Activated CD8-positive, alpha-beta memory T cell treated with anti-CD3 and anti-CD28 coated beads for 4 hours (primary cell): Measurements from ENCODE around the gene ANTXRL.
"Not testable (repeated sequence)": the region's sequence is repeated elsewhere in the genome, so short reads cannot be mapped to it uniquely, and the experiment has no call there.

ENCODE experiments used
- DNase-seq, 2 donors: peaks; one replicate each; pipeline ENCODE4 v3.0.0-alpha.2; 2020; ENCODE audit warnings: low read depth in 2 of 2

The ANTXRL gene

DNA sequence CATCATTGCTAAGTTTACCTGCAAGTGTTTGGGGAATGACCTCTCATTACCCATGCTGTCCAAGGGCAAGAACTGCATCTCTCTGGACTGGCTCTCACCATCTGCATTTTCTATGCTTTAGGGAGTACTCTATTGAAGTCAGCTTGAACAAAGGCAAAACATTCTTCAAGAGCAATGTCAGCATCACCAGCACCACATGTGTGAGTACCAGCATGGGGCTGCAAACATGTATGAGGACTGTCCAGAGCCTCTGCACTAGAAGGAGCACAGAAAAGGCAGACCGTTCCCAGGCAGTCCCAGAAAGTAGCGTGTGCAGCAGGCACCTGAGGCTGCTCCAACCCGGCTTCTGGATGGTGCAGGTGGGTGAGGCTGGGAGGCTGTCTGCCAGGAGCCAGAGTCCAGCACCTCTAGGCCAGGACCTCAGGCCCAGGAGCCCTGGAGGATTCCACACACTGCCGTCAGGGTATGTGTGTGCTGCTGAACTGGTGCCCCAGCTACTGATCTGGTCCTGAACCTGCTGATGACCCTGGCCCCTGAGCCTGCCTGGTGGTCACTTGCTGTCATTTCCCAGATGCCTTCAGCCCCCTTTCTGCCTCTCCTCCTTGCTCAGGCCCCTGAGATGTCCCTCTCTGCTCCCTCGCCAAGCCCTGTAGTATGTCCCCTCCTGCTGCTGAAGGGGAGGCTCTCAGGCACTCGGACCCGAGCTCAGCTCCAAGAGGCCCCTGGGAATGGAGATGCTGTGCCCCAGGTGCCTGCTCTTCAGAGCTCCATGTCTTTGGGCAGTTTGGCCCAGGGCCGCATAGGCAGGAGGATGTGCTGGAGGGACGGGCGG lies 20.7 kb downstream of the ANTXRL start:
- no peak for DNase-seq

DNA sequence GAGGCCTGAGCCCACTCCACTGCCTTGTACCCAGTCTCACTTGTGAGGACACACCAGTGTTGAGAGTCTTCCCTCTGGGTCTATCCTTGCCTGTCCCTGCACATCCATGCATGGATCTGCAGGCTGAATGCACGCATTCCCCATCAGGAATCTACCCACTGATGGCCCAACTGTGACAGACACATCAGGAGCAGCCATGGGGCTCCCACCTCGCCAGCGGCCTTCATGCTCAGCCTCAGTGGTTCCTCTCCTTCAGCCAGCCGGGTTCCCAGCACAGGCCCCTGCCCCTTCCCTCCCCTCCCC lies 21.3 kb downstream of the ANTXRL start:
- no peak for DNase-seq

DNA sequence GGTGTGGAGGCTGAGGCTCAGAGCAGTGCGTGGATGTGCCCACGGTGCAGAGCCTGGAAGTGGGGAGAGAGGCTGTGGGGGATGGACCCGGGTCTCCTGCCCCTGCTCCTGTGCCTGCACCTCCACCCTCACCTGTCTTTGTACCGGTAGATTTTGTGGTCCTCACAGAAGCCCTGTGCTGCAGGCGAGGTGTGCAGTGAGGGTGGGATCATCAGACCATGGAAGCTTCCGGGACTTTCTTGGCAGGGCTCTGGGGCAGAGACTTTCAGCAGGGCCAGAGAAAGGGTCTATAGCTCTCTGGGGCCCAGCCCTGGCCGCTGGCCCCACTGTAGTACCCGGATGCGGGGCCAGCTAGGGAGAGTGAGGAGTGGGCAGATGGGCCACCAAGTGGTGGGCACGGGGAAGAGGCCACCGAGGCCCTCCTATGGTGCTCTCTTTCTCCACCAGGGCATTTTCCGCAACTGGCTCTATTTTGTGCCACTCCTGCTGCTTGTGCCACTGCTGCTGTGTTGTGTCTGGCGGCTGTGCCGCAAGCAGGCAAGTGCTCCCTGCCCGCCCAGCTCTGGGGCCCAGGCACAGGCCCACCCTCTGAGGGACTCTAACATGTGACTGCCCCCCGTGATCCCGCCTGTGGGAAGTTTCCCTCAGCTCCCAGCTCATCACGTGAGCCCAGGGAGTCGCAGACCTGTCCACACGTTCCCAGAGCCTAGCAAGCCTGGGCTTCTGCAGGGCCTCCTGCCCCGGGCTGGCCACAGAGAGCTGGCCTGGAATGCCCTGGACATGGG lies 22.1 kb downstream of the ANTXRL start:
- DNase-seq, result no peak

DNA sequence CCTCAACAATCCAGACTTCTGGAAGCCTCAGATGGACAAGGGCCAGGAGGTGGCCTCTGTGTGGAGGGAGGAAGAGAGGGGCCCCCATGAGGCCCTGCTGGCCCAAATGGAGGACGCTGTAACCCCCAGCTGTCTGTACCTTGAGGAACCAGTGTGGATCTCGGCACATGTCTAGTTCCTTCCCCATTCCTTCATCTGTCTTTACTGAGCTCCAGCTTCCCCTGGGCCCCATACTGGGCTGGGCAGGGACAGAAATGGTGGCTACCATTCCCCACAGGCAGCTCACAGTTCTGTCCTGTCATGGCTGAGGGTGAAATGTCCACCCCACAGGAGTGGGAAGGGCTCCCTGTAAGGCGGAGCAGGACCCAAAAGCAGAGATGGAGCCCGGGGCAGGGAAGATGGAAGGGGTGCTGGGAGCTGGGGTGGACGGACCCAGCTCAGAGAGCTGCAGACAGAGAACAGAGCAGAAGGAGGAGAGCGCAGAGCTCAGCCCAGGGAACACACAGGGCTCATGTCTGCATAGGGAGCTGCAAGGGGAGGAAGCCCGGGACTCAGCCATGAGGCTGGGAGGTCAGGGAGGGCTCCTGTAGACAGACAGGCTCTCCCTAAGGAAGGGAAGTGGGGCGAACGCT lies 22.8 kb downstream of the ANTXRL start:
- no peak for DNase-seq

DNA sequence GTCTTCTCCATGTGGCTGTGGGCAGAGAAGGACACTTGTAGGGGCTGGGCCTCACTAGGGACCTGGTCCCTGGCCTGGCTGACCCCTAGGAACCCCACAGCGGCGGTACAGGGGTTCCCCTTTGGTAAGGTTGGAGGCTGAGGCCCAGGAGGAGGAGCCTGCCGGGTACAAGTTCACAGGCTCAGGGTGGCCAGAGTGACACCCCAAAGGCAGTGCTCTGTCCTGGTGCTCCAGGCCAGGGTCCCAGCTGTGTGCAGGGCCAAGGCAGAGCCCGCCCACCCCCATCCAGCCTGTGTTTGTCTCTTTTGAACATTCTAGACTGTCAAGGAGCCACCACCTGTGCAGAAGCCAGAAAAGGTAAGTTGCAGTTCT lies 23.3 kb downstream of the ANTXRL start:
- DNase-seq, result no peak

DNA sequence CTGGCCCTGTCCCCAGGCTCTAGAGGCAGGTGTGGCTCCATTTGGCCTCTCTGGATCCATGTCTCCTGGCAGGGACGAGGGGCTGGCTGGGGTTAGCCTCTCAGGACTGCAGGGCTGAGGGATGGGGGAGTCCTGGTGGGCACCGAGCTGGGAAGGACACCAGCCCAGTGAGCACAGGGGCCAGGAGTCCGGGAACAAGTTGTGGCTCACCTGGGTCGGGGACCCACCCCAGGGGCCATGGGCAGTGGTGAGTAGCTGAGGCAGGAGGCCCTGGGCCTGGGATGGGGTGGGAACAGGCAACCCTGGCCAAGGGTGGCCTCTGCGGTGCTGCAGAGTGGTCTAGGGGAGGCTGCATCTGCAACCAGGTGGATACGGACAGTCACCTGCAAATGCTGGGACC lies 24.1 kb downstream of the ANTXRL start:
- no peak for DNase-seq

DNA sequence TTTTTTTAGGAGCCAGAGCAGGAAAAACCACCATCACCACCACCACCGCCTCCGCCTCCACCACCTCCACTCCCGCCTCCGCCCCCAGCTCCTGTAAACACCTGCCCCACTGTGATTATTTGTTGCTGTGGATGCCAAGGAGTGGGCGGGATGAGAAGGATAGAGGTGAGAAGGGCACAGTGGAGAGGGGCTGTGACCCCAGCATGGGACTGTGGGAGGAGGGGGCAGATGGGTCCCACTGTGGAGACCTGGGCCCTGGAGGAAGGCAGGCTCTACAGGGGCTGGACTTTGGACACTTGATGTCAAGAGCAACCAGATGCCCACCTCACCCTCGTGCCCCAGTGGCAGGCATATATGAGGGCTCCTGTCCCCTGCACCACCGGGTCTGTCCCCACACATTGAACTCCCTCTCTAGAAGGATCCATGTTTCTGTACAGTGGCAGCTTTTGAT lies 24.7 kb downstream of the ANTXRL start:
- no peak for DNase-seq

DNA sequence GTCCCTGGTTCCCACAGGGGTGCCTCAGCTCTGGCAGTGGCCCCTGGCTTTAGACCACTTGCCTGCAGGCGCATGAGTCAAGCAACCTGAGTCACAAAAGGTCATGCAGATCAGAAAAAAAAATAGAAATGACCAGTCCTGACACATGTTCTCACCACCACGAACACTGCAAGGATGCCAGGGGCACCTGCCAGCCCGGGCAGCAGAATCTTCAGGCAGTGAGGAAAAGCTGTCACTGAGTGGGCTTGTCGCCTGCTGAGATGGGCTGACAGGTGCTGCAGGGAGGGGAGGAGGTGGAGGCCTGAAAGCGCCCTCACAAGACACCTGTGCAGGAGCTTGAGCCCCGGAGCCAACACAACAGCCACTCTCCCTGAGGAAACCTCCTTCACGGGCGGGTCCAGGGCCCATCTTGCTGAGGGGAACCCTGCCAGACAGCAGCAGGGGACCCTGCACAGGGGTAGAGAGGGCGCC lies 25.2 kb downstream of the ANTXRL start:
- not testable (repeated sequence) for DNase-seq

DNA sequence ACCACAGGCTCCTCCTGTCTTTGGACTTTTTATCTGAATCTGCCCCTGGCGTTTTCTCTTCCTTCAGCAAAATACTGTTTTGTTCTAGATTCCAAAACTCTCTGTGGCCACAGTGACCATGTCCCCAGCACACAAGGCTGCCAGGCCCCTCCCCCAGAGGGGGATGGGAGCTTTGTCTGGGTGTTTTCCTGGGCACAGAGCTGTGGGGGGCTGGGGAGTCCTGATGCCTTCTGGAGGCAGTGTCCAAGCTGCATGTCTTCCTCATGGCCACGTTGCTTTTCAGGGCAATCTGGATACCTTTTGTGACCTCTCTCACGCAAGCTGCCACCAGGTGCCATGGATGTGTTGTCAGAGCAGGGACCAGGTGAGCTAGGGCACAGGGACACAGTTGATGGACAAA lies 26.2 kb downstream of the ANTXRL start:
- no peak for DNase-seq

DNA sequence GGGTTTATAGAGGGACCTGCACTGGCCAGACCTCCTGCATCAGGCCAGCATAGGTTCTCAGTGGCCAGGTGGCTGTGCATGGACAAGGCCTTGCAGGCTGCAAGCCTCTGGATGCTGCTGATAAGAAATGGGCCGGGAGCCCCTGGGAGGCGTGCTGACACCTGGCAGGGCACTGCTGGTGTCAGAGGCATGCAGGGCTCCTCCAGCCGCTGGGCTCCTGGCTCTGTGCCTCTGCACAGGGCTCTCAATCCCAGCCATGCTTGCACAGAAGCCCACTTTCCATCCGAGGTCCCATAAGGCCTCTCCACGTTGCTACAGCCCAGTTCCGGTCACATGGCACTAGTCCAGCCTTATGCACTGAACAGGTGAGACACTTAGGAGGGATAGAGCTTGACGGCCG lies 27.3 kb downstream of the ANTXRL start:
- no peak for DNase-seq

DNA sequence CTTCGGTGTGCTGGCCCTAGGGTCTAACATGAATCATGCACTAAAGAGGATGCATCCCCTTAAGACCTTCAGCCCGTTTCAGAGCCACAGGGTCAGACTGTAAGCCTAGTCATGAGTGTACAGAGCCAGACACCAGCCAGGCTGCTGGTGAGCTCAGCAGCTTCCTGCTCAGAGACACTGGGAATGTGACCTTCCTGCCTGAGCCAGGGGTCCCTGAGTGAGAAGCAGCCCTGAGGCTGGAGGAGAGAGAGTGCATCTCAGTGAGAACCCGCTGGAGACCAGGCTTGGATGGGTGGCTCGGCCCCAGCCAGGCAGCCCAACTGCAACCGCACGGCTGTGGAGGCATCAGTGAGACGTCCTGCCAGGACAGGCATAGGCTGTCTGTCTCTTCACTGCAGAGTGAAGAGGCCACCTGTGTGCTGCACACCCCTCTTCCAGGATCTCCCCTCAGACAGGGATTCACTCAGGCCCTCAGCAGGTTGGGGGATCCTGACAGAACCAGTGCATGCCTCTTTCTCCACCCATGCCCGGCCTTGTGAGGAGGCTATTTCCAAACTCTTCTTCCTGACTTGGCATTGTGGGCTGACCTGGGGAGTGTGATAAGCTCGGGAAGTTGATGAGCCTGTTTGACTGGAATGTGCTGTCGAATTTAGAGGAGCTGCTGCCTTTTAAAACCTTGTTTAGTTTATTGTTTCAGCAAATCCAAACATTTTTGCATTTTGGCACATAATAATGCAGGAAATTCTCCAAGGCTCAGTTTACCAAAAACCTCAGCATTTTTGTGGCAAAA lies 28.5 kb downstream of the ANTXRL start:
- not testable (repeated sequence) for DNase-seq

DNA sequence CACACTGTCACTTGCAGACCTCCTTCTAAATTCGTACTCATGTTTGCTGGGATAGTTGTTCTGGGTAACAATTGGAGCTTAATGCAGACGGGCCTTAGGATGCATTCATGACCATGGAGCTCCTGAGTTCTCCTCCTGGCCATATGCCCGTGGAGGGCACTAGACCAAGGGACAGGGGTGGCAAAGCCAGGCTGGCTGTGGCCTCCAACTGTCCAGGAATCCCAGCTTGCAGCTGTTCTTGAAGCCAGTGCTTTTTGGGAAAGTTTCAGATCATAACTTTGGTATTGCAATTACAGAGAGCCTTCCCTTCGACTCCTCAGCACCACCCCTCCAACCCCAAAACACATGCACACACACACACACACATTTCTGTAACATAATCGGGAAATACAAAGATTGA lies 30.6 kb downstream of the ANTXRL start:
- DNase-seq, result no peak

DNA sequence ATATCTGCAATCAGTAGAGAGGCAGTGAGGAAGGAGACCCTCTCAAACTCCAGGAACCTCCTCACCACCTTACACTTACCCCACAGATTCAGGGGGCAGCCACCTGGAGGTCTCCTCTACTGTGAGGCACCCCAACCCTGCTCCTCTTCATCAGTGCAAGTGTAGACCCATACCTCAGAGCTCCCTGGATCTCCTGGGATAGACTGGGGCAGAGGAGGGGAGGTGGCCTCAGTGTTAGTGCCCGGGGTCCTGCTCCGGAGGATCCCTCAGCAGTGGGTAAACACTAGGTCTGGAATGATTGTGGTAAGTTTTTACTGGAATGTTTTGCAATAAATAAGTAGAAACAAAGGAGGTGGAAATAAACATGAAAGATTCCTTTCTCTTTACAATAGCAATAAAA lies 31.1 kb downstream of the ANTXRL start:
- DNase-seq, result no peak

DNA sequence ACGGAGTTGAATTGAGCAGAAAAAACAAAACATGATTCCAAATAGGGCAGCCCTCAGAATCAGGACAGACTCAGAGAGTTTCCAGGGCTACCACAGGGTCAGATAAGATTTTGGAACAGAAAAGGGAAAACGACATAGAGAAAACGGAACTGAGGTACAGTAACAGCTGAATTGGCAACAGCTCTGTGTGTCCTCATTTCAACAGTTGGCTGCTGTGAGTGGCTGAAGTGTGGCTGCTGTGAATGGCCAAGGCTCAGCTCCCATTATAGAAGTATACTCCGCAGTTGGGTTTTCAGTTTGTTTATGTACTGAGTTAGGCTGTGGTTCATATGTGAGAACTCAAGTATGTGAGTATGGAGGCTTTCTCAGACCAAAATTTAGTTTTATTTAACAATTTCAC lies 32.0 kb downstream of the ANTXRL start:
- no peak for DNase-seq

DNA sequence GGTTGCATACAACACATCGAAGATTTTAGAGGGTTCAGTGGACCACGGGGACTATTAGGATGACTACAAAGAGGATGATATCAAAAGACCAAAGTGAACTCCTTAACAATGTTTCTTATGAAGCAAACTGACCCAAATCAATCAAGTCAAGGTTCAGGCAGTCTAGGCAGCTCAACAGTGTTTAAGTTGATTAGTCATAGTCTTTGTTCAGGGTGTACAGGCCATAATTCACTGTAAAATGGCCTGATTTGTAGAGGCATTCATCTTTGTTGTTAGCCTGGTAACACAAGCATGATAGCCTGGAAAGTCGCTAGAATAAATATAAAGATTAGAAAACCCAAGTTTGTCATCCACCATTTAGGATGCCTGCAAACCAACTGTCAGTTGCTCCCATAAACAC lies 32.6 kb downstream of the ANTXRL start:
- DNase-seq, result no peak

DNA sequence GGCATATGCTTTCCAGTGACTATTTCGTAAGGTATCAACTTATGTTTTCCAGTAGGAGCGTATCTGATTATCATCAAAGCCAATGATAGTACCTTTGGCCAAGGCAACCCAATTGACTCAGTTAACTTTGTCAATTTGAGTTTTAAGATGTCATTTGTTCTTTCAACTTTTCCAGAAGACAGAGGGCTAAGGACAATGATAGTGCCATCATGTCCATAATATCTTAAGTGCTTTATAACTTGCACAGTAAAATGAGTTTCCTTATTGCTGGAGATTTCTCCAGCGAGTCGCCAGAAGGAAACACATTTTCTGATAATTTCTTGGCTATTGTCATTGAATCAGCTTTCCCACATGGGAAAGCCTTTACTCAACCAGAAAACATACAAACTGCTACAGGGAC lies 35.0 kb downstream of the ANTXRL start:
- no peak for DNase-seq

DNA sequence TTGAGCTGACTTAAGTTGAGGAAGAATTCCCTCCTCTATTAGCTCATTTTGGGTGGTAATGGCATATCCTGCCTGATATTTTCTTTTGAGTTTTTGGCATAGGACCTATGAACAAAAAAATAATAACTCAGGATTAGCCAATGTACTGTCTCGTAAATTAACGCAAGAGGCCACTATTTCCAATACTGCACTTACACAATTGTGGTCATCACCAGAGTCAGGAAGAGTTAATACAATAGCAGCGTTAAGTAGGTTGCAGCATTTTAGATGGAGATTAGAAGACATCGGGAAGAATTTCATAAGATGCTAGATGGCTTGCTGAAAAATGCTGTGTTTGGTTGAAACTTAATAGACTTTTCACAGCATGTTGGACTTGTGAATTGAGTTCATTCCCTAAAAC lies 36.4 kb downstream of the ANTXRL start:
- DNase-seq, result no peak

DNA sequence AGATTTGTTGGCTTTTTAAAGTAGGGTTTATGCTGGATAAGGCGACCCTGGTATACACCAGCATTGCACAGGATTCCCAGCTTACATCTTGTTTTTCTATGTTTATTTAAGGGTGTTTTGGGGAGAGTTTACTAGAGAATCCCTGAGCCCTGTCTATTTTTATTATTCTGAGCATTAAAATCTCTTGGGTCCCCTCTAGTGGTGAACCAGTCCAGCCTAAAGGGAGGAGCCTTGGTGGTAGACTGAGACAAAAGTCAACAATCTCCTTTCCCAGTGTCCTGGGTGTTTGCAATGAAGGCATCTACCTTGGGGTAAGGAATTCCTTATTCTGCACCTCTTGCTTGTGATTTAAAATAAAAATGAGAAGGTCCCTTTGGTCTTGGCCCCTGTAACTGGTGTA lies 38.2 kb downstream of the ANTXRL start:
- DNase-seq, result no peak

DNA sequence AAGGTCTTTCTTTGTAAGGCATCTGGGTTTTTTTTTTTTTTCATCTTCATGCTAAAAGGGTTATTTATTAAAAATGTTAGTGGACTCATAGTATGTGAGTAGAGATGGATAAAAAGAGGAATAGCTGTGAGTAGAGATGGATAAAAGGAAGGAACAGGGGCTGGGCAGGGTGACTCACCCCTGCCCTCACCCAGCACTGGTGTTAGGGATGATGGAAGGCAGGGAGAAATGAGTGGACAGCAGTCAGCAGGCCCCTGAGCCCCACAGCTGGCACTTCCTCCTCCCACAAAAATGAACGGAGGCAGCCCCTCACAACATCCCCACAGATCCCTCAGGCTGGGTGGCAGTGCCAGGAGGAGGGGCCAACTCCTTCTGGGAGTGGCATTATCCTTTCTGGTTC lies 39.3 kb downstream of the ANTXRL start:
- no peak for DNase-seq

DNA sequence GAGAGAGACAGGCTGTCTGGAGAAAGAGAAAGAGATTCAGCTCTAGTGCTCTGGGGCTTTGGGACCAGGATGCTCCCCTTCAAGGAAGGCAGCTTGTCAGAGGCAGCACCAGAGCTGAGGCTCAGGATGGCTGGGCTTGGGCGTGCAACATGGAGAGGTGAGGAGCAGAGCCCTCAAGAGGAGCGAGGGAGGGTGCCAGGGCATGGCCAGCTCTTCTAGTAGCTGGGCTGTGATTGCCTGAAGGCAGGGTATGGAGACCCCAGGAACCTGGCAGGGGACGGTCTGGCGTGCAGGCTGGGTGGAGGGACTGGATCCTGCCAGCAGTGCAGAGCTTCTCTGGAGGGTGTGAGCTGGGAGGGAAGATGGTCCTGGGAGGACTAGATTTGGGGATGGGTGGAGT lies 40.2 kb downstream of the ANTXRL start:
- no peak for DNase-seq

DNA sequence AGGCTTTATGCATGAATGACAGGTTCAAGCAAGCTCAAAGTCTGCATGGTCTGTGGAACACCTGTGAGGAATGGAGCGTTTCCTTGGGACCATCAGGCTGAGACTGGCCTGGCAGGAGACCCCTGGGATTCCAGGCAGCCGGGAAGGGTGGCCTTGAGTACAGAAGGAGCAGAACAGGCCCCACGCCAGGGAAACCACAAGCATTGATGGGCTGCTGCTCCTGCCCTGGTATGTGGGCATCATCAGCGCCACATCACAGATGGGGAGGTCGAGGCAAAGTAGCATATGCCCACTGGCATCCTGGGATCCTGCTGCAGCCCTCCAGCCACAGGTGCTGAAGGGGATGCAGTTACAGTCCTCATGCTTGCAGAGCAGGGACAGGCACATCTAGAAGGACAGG lies 40.9 kb downstream of the ANTXRL start:
- no peak for DNase-seq
